Right lobe of liver (tissue), 4 donors: Measurements from ENCODE around the gene IL3.

Experiments
- CTCF ChIP-seq, 4 donors: fragments of 200-600 bp in 3 of 4; fragments of 450-650 bp in 1 of 4; IDR thresholded peaks; one replicate each; pipeline versions ENCODE4 v1.5.1 to v1.8.0; 2016 to 2022; ENCODE audit warnings: antibody characterized with exemption in 4 of 4, mild to moderate bottlenecking in 2 of 4
- POLR2A ChIP-seq: fragments of 450-650 bp; IDR thresholded peaks from one replicate; pipeline ENCODE4 v1.6.1; 2017; ENCODE audit warnings: antibody characterized with exemption, mild to moderate bottlenecking
- donor health status: DM: no; HTN: no; CAD: no.
- donor health status: DM: no; HTN: no; CAD: no.
- donor health status: DM: no; HTN: yes; CAD: no.

DNA sequence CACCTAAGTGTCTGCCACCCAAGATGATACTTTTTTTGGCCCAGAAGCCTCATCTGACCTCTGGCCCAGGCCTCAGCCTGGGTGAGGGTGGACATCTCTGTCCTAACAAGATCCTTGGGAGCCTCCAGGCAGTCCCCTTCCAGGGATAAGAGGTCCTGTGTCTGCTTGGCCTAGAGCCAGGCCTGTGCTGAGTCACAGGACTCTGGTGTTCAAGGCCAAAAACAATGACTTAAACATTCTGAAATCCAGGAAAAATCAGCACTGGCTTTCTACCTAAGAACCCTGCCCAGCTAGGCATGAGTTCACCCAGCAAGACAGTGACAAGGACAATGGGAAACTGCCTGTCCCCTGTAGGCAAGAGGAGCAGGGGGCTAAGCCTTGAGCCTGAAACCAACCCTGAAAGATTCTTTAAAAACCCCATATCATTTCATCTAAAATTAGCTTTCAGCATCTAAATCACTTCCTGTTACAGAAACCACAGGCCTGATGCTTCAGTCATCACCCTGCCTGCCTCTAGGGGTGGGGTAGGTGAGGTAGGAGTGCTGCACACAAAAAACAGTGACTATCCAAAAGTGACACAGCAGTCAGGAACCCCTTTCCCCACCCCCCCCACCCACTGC lies 43.0 kb downstream of the IL3 start:
- TF ChIP-seq CTCF (IDR thresholded peaks at IDR 0.05) (no peak), POLR2A (no peak)
